Endothelial cell of umbilical vein (primary cell): ENCODE data around the gene CD164L2. TPM values are rescaled to one million over a fixed set of nuclear protein-coding genes. Genes with fewer than 3 reads are reported as not detected.

ENCODE experiments used
- BruUV-seq: library from RNA; stranded (reverse); fragments of 400-500 nt; replicated peaks from 2 replicates; lab custom pipeline; 2021; lab: Mats Ljungman, UMichigan
- CTCF ChIA-PET: fragments of 300-600, 350-600 bp; sonication (Branson Sonifier 250); formaldehyde crosslinking; loops from one replicate; lab custom pipeline; 2021; ENCODE audit warnings: antibody characterized with exemption, inconsistent platforms; lab: Charles Lee
- POLR2A ChIA-PET: fragments of 300-600, 350-600 bp; sonication (Branson Sonifier 250); formaldehyde crosslinking; loops from one replicate; lab custom pipeline; 2021; ENCODE audit warnings: antibody characterized with exemption, inconsistent platforms; lab: Charles Lee
- DNase-seq: peaks from one replicate; pipeline ENCODE4 v3.0.0-alpha.2; 2011; ENCODE audit warnings: low read depth, low spot score
- FAIRE-seq: peaks from 2 replicates; lab custom pipeline; 2011; peaks lifted over from hg19 to GRCh38; lab: Jason Lieb, UNC
- H2AFZ ChIP-seq: 2 replicates; pipeline ENCODE4 v1.6.0; 2012; ENCODE audit warnings: low read depth, low read length, control low read depth, inconsistent platforms
- H3K27ac ChIP-seq: 2 replicates; pipeline ENCODE4 v1.5.1; 2011; ENCODE audit warnings: low read depth, mild to moderate bottlenecking, control low read depth, low read length, moderate library complexity; ENCODE audit not compliant: insufficient read depth
- H3K27me3 ChIP-seq, 2 experiments: 2 replicates each; pipeline versions ENCODE4 v1.6.0 to v1.6.1; 2011; ENCODE audit warnings: low read length in 2 of 2, mixed read lengths in 1 of 2; ENCODE audit not compliant: control insufficient read depth in 2 of 2, insufficient read depth in 2 of 2
- H3K36me3 ChIP-seq, 2 experiments: 2 replicates in 1 of 2; 3 replicates in 1 of 2; pipeline ENCODE4 v1.5.1; 2011; ENCODE audit warnings: low read length in 2 of 2, mild to moderate bottlenecking in 1 of 2, moderate library complexity in 1 of 2; ENCODE audit not compliant: control insufficient read depth in 2 of 2, insufficient read depth in 2 of 2; ENCODE audit errors: extremely low read depth in 1 of 2
- H3K4me1 ChIP-seq: 3 replicates; pipeline ENCODE4 v1.5.1; 2011; ENCODE audit warnings: mild to moderate bottlenecking, low read length; ENCODE audit not compliant: control insufficient read depth, insufficient read depth; ENCODE audit errors: extremely low read depth
- H3K4me2 ChIP-seq: 2 replicates; pipeline ENCODE4 v1.6.1; 2011; ENCODE audit warnings: low read length, control low read depth, mixed read lengths; ENCODE audit not compliant: insufficient read depth
- H3K4me3 ChIP-seq, 3 experiments: fragments of 200-600 bp in 1 of 3; sonication (generic), shearing (Covaris generic) in 1 of 3; replicated peaks in 1 of 3; 2 replicates each; pipeline ENCODE4 v1.5.1; 2011 to 2016; ENCODE audit warnings: control low read depth in 3 of 3, low read length in 3 of 3, mild to moderate bottlenecking in 2 of 3, inconsistent platforms in 1 of 3, low read depth in 1 of 3, moderate library complexity in 1 of 3; ENCODE audit not compliant: insufficient read depth in 1 of 3
- H3K79me2 ChIP-seq: 2 replicates; pipeline ENCODE4 v1.6.0; 2012; ENCODE audit warnings: low read length, inconsistent platforms; ENCODE audit not compliant: control insufficient read depth, insufficient read depth
- H3K9ac ChIP-seq: replicated peaks from 2 replicates; pipeline ENCODE3; 2011; ENCODE audit warnings: low read length, control low read depth; ENCODE audit not compliant: insufficient read depth; ENCODE audit errors: extremely low read depth
- H3K9me1 ChIP-seq: replicated peaks from 3 replicates; pipeline ENCODE4 v1.6.0; 2011; ENCODE audit warnings: mild to moderate bottlenecking, low read length; ENCODE audit not compliant: control insufficient read depth, insufficient read depth; ENCODE audit errors: extremely low read depth
- H3K9me3 ChIP-seq: replicated peaks from 2 replicates; pipeline ENCODE4 v1.5.1; 2012; ENCODE audit warnings: low read length, inconsistent platforms; ENCODE audit not compliant: control insufficient read depth, insufficient read depth
- H4K20me1 ChIP-seq: replicated peaks from 2 replicates; pipeline ENCODE3; 2011; ENCODE audit warnings: mild to moderate bottlenecking, low read length; ENCODE audit not compliant: control insufficient read depth, insufficient read depth; ENCODE audit errors: extremely low read depth
- CTCF ChIP-seq, 2 donors: IDR thresholded peaks; 1 replicate in 1 of 2; 2 replicates in 1 of 2; pipeline ENCODE4 v1.5.1; 2011; ENCODE audit warnings: low read length in 2 of 2, mild to moderate bottlenecking in 2 of 2, moderate library complexity in 2 of 2, control low read depth in 1 of 2, inconsistent platforms in 1 of 2, low read depth in 1 of 2; ENCODE audit not compliant: insufficient read depth in 1 of 2; ENCODE audit errors: extremely low read depth in 1 of 2
- EZH2 ChIP-seq: IDR thresholded peaks from 2 replicates; pipeline ENCODE4 v1.6.1; 2012; ENCODE audit warnings: borderline replicate concordance, low read depth, mild to moderate bottlenecking, moderate library complexity, low read length, inconsistent platforms; ENCODE audit not compliant: severe bottlenecking
- FOS ChIP-seq: IDR thresholded peaks from 2 replicates; pipeline ENCODE4 v1.6.1; 2011; ENCODE audit warnings: mild to moderate bottlenecking, low read length, moderate library complexity, borderline replicate concordance; ENCODE audit not compliant: insufficient read depth
- GATA2 ChIP-seq: IDR thresholded peaks from 2 replicates; pipeline ENCODE4 v1.7.0; 2011; ENCODE audit warnings: low read depth, mild to moderate bottlenecking, moderate library complexity, mixed read lengths, low read length; ENCODE audit not compliant: insufficient read length, insufficient read depth
- JUN ChIP-seq: IDR thresholded peaks from 2 replicates; pipeline ENCODE4 v1.6.1; 2011; ENCODE audit warnings: borderline replicate concordance, low read depth; ENCODE audit not compliant: insufficient read length, insufficient read depth
- MAX ChIP-seq: IDR thresholded peaks from 2 replicates; pipeline ENCODE4 v1.6.1; 2011; ENCODE audit not compliant: insufficient read depth, insufficient read length
- MYC ChIP-seq: IDR thresholded peaks from one replicate; pipeline ENCODE4 v1.6.1; 2011; ENCODE audit warnings: mild to moderate bottlenecking, low read depth, low read length
- POLR2A ChIP-seq: IDR thresholded peaks from 2 replicates; pipeline ENCODE4 v1.6.1; 2012; ENCODE audit warnings: low read depth, mild to moderate bottlenecking, control low read depth, low read length
- POLR2AphosphoS5 ChIP-seq: IDR thresholded peaks from 2 replicates; pipeline ENCODE4 v1.6.1; 2012; ENCODE audit warnings: low read depth, mild to moderate bottlenecking, control low read depth, low read length, moderate library complexity; ENCODE audit not compliant: insufficient read depth
- dilution Hi-C: fragments of 300-500 bp; cut with MboI; formaldehyde crosslinking; loops from one replicate; pipeline ENCODE4 v1.15.0; 2019; ENCODE audit warnings: low sequenced_read_pairs; ENCODE audit not compliant: extremely low pct_ligation_motif_present
- intact Hi-C: fragments of 100-400 bp; cut with micrococcal nuclease; formaldehyde crosslinking; loops from one replicate; pipeline ENCODE4 v1.10.0; 2022
- polyA plus RNA-seq, 4 experiments: library from polyadenylated mRNA; depleted of rRNA in 3 of 4; stranded (reverse) in 3 of 4; unstranded in 1 of 4; fragments of >200 nt; gene quantifications; 2 replicates each; pipeline versions ENCODE4 v1.2.1 to v1.2.3, GENCODE V29; 2011 to 2012; ENCODE audit warnings: missing spikeins in 1 of 4
- total RNA-seq: library from RNA; stranded (reverse); gene quantifications from 2 replicates; pipeline ENCODE4 v1.2.3, GENCODE V29; 2021

Gene CD164L2
- total and polyA plus RNA-seq, 2 donors (not counting 3 experiments of a cell fraction or from before 2014, with no cell fraction given): not detected

- intact Hi-C loops: no loop called here
Measured at GRCh38 chr1:27353629-27354028, 29.5 kb downstream of the CD164L2 start.

GRCh38 chr1:27353166-27353565 lies 30.0 kb downstream of the CD164L2 start:
- Histone ChIP-seq H4K20me1 (no peaks in the 10 kb centered on the region), H3K36me3 (peaks cover 0 to 2% of the 10 kb centered on the region in 2 experiments), H3K79me2 (no peaks in the 10 kb centered on the region), H3K27ac (no peak overlapping the region), H3K9me1 (no peaks in the 10 kb centered on the region), H3K9ac (no peak overlapping the region), H2AFZ (no peak overlapping the region), H3K4me3 (no peak overlapping the region), H3K4me2 (no peak overlapping the region), H3K4me1 (peaks cover 7% of the 10 kb centered on the region), H3K9me3 (no peaks in the 10 kb centered on the region), H3K27me3 (peaks cover 2 to 5% of the 10 kb centered on the region in 2 experiments)
- POLR2A ChIA-PET: no interaction called here
- FAIRE-seq: no peak
- intact Hi-C loops: no loop called here
- no TSS peak for BruUV-seq
- no peak for DNase-seq
- CTCF ChIA-PET: interaction anchor here (0.7 to 5.5 kb wide), 7 partner anchors 13 to 57 kb away, joined by 3 to 54 read pairs (median 8); partner anchors contain the start of gene MAP3K6
- dilution Hi-C loops: no loop called here
- TF ChIP-seq EZH2: no peak
- TF ChIP-seq GATA2: no peak
- no peak for TF ChIP-seq POLR2AphosphoS5
- TF ChIP-seq POLR2A: no peak
- no peak for TF ChIP-seq MYC
- no peak for TF ChIP-seq FOS
- TF ChIP-seq MAX: no peak
- TF ChIP-seq CTCF (IDR thresholded peaks at IDR 0.05; ENCODE audit: extremely low read depth in 1 of 2, insufficient read depth in 1 of 2, low read depth in 1 of 2, low read length in 2 of 2): no peak
- TF ChIP-seq JUN: no peak

More at GRCh38 chr1:27353629-27354028, 29.5 kb downstream of the CD164L2 start:
- Histone ChIP-seq H3K9me3 (no peaks in the 10 kb centered on the region), H3K27me3 (peaks cover 2 to 5% of the 10 kb centered on the region in 2 experiments), H3K4me2 (no peak overlapping the region), H3K36me3 (peaks cover 0 to 2% of the 10 kb centered on the region in 2 experiments), H3K9me1 (no peaks in the 10 kb centered on the region), H3K4me1 (peaks cover 7% of the 10 kb centered on the region), H2AFZ (no peak overlapping the region), H4K20me1 (no peaks in the 10 kb centered on the region), H3K79me2 (no peaks in the 10 kb centered on the region), H3K9ac (no peak overlapping the region), H3K27ac (no peak overlapping the region), H3K4me3 (no peak overlapping the region)
- ChIA-PET POLR2A (no interaction called here), CTCF (interaction anchor here (0.7 to 5.5 kb wide), 6 partner anchors 12 to 57 kb away, joined by 3 to 54 read pairs (median 10); partner anchors contain the start of gene MAP3K6)
- TF ChIP-seq POLR2AphosphoS5 (no peak), FOS (no peak)
- no TSS peak for BruUV-seq
- FAIRE-seq: no peak
- dilution Hi-C loops: no loop called here
- DNase-seq: no peak
